ENCODE data around the gene OTUD4.

Gene OTUD4

DNA sequence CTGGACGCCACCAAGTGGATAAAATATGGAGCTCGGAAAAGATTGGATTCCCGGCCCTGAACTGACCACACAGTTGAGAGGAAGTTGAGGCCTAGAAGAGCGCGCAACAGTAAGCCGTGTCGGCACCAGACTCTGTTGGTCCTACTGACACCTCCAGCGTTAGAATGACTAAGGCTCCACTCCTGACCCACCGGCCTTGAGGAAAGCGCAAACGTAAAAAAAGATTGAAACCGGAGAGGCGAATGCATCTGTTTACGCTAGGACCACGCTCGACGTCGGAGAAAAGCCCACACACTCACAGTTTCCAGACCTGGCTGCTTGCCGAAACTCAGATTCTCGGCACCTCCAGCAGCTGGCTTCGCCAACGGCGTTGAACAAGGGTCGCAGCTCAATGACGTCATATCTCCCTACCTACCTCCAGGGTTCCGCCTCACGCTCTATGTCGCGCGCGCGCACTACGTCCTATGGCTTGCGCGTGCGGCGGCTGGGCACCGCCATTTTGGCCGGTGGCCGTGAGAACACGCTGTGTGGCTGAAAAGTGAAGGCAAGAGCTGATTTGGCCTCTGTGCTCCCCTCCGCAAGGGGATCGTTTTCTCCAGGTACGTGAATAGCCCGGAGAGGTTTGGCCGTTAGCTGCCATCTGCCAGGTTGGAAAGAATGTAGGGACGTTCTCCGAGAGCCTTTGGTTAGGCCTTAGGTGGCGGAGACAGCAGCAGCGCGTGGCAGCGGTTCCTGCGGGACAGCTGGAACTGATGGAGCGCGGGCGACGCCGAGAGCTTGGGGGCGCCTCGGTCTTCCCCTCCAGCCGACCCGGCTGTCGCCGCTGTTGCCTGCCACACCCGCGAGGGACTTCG lies 82.3 kb downstream of the OTUD4 start, which contains the start of the genes ABCE1 and ANAPC10:
Gene ABCE1 (plus strand): TSS at position 491 of the 854 bp plus-strand sequence. CDS start 6,102 bp downstream, outside the sequence.
Gene ANAPC10 (minus strand): TSS at position 376 of the 854 bp plus-strand sequence. CDS start 2,097 bp downstream, outside the sequence.
- in situ Hi-C loops (cut with MboI; ENCODE audit: low pct_unique_long_range_greater_than_20kb, low sequenced_read_pairs, unreplicated experiment), result no loop called here
- TF ChIP-seq, protein P1, sequence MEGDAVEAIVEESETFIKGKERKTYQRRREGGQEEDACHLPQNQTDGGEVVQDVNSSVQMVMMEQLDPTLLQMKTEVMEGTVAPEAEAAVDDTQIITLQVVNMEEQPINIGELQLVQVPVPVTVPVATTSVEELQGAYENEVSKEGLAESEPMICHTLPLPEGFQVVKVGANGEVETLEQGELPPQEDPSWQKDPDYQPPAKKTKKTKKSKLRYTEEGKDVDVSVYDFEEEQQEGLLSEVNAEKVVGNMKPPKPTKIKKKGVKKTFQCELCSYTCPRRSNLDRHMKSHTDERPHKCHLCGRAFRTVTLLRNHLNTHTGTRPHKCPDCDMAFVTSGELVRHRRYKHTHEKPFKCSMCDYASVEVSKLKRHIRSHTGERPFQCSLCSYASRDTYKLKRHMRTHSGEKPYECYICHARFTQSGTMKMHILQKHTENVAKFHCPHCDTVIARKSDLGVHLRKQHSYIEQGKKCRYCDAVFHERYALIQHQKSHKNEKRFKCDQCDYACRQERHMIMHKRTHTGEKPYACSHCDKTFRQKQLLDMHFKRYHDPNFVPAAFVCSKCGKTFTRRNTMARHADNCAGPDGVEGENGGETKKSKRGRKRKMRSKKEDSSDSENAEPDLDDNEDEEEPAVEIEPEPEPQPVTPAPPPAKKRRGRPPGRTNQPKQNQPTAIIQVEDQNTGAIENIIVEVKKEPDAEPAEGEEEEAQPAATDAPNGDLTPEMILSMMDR (IDR thresholded peaks at IDR 0.05; ENCODE audit: extremely low read depth, insufficient read depth, missing control alignments), result no peak
- peak; percentile 88 for DNase-seq (ENCODE audit: low spot score)

DNA sequence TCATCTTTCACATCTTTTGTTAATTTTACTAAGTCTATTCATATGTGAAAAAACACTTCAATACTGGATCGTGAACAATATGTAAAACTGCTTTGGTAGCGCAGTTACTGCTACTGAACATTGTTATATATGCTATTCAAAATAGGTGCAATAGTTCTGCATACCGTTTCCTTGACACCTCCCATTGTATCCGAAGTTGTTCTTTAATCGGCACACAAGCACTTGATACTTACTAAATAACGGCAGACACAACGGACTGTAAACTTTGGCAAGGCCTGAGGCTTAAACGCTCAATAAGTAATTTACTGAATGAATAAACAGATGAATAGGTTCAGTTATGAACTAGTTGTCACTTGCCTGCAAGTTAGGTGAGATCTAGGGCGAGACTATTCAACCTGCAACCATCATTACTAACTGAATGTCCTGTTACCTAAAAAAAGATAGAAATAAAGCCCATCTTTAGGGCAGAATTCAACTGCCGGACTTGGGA lies 83.0 kb downstream of the OTUD4 start:
- in situ Hi-C loops (cut with MboI; ENCODE audit: low pct_unique_long_range_greater_than_20kb, low sequenced_read_pairs, unreplicated experiment), result no loop called here
- TF ChIP-seq, protein P1 (IDR thresholded peaks at IDR 0.05; ENCODE audit: extremely low read depth, insufficient read depth, missing control alignments), result no peak
- no peak for DNase-seq (ENCODE audit: low spot score)

DNA sequence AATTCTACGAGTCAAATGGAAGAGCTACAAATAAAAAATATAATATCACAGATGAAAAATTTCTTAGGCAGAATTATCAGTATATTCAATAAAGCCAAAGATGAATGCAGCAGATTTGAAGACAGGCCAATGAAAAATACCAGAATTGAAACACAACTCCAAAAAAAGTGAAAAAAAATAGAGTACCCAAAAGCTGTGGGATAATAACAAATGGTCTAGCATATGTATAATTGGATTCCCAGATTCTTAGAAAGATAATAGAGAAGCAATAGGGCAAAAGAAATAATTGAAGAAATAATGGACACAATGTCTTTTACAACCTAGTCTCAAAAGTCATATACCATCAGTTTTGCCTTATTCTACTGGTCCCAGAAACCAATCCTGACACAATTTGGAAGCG lies 86.8 kb downstream of the OTUD4 start:
- TF ChIP-seq, protein P1 (IDR thresholded peaks at IDR 0.05; ENCODE audit: extremely low read depth, insufficient read depth, missing control alignments), result no peak
- no peak for DNase-seq (ENCODE audit: low spot score)
- in situ Hi-C loops (cut with MboI; ENCODE audit: low pct_unique_long_range_greater_than_20kb, low sequenced_read_pairs, unreplicated experiment), result no loop called here

DNA sequence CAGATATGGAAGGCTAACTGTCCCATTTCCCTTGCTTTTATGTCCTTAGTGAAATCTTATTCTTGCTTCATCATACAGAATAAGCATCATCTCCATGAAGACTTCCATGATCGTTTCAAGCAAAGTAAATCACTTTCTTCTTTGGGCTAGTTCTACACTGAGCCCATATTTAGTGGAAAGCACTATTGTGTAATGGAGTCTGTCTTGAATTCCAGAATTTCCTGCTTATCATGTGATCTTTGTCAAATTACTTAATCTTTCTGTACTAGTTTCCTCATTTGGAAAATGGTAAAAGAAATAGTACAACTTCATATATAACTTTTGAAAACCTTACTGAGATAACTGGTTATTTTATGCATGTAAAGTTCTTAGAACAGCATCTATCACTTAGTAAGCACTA lies 90.0 kb downstream of the OTUD4 start:
- in situ Hi-C loops (cut with MboI; ENCODE audit: low pct_unique_long_range_greater_than_20kb, low sequenced_read_pairs, unreplicated experiment), result no loop called here
- DNase-seq (ENCODE audit: low spot score), result no peak
- TF ChIP-seq, protein P1 (IDR thresholded peaks at IDR 0.05; ENCODE audit: extremely low read depth, insufficient read depth, missing control alignments), result no peak

DNA sequence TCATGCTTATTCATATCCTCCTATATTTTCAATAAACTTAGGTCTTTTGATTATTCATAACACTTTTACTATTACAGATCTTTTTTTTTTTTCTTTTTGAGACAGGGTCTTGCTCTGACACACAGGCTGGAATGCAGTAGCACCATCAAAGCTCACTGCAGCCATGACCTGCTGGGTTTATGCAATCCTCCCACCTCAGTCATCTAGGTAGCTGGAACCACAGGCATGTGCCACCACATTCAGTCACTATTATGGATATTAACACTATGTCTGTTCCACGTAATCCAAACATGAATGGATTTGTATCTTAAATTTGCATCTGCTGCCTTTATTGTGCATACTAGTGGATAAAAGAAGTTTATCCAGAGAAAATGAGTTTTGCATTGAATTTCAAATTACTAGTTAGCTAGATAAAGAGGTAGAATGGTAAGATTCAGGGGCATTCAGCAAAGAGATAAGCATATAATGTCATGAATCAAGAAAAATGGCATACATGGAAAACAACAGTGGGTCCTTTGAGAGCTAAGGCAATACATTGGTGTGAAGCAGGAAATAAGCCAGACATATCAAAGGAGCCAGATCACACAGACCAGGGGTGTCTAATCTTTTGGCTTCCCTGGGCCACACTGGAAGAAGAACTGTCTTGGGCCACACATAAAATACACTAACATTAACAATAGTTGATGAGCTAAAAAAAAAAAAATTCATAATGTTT lies 96.3 kb downstream of the OTUD4 start:
- TF ChIP-seq, protein P1 (IDR thresholded peaks at IDR 0.05; ENCODE audit: extremely low read depth, insufficient read depth, missing control alignments), result no peak
- no peak for DNase-seq (ENCODE audit: low spot score)
- in situ Hi-C loops (cut with MboI; ENCODE audit: low pct_unique_long_range_greater_than_20kb, low sequenced_read_pairs, unreplicated experiment), result no loop called here
